SHP77 treated with DMSO at 0.1 percent for 48 hours (cell line): ENCODE measurements around the gene DDX27.
"Not testable (repeated sequence)": the region's sequence is repeated elsewhere in the genome, so short reads cannot be mapped to it uniquely, and the experiment has no call there.

ENCODE experiments used
- DNase-seq: peaks from one replicate; lab custom pipeline; 2025; lab: John Stamatoyannopoulos, UW

DDX27 gene

GRCh38 chr20:49219091-49219923, at the start of gene DDX27:
DDX27 (plus strand) TSS chr20:49219416; CDS start chr20:49219449, 33 bp downstream.
- DNase-seq: peak; percentile 94

GRCh38 chr20:49169547-49169946, 49.7 kb upstream of the DDX27 start:
- DNase-seq: no peak

- DNase-seq: no peak
Observed at GRCh38 chr20:49170714-49171113, 48.5 kb upstream of the DDX27 start.

- DNase-seq: no peak
Observed at GRCh38 chr20:49171909-49172308, 47.3 kb upstream of the DDX27 start.

GRCh38 chr20:49172413-49172812, 46.8 kb upstream of the DDX27 start:
- DNase-seq: no peak

- no peak for DNase-seq
Observed at GRCh38 chr20:49174183-49174582, 45.0 kb upstream of the DDX27 start.

GRCh38 chr20:49179368-49180277, 39.6 kb upstream of the DDX27 start:
- DNase-seq: no peak

- no peak for DNase-seq
Observed at GRCh38 chr20:49181265-49181877, 37.8 kb upstream of the DDX27 start.

- DNase-seq: no peak
Observed at GRCh38 chr20:49183444-49183843, 35.8 kb upstream of the DDX27 start.

- not testable (repeated sequence) for DNase-seq
Observed at GRCh38 chr20:49184084-49184501, 35.1 kb upstream of the DDX27 start.

- DNase-seq: no peak
Observed at GRCh38 chr20:49184691-49185070, 34.5 kb upstream of the DDX27 start.

GRCh38 chr20:49185071-49185761, 34.0 kb upstream of the DDX27 start:
- DNase-seq: no peak

- DNase-seq: no peak
Observed at GRCh38 chr20:49186535-49187329, 32.5 kb upstream of the DDX27 start.

- no peak for DNase-seq
Observed at GRCh38 chr20:49187330-49187850, 31.8 kb upstream of the DDX27 start.

GRCh38 chr20:49187851-49188641, 31.2 kb upstream of the DDX27 start, which contains the start of gene STAU1:
STAU1 (minus strand) TSS chr20:49188334; CDS start chr20:49166201, 22,133 bp downstream.
- peak; percentile 79 for DNase-seq

GRCh38 chr20:49192944-49193518, 26.2 kb upstream of the DDX27 start:
- DNase-seq: not testable (repeated sequence)

GRCh38 chr20:49199729-49200293, 19.4 kb upstream of the DDX27 start:
- no peak for DNase-seq

GRCh38 chr20:49203011-49203410, 16.2 kb upstream of the DDX27 start:
- no peak for DNase-seq

GRCh38 chr20:49203746-49204145, 15.5 kb upstream of the DDX27 start:
- DNase-seq: no peak
